ENCODE results near the gene ABI2. TPM values are rescaled to one million over a fixed set of nuclear protein-coding genes. Genes with fewer than 3 reads are reported as not detected.

The ABI2 gene
- total RNA-seq: 27.6 and 41.9 TPM in 2 replicates

DNA sequence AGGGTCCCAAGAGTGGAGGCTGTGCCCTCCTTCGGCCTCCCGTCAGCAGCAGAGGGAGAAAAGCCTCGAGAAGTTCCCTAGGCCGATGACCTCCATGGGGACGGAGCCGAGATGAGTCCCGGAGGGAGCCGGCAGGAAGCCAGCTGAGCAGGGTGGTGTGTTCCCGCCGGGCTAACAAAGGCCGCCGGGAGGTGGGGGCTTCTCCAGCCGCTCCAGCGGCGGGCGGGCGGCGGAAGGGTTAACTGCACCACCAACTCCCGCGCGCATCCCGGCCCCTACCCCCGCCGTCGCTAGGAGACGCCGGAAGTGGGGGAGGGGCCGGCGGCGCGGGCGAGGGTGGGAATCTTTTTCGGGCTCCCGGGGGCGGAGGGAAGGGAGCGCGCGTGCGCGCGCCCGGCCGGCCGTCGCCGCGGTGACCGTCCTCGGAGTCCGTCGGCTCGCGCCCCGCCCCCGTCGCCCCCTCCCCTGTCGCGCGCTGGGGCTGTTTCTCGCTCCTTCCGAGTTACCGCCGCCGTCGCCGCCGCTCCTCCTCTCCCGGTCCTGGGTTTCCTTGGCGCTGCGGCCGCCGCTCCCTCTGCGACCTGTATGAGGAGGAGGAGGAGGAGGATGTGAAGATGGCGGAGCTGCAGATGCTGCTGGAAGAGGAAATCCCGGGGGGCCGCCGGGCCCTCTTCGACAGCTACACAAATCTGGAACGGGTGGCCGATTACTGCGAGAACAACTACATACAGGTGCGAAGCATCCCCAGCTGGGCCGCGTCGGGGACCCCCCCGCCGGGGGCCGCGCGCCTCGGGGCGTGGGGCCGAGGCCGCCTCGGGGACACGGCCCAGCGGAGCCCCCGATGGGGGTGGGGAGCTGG is at the start of gene ABI2:
Gene ABI2 (plus strand): TSS at position 494 of the 859 bp plus-strand sequence. CDS start 121 bp downstream, at position 615.

Other genes with a start within 250 kb of the ABI2 start
- 46.0 and 49.4 TPM in 2 replicates for gene CYP20A1, start 89.4 kb upstream of the ABI2 start, total RNA-seq
- 22.3 and 78.8 TPM in 2 replicates for gene RAPH1, start 206.9 kb downstream of the ABI2 start, total RNA-seq